Gastrocnemius medialis (tissue), 4 donors: Measurements from ENCODE around the gene MRPS2.

Experiments
- POLR2A ChIP-seq, 2 donors: fragments of 450-650 bp; IDR thresholded peaks; one replicate each; pipeline ENCODE4 v1.6.1; 2017; ENCODE audit warnings: antibody characterized with exemption in 2 of 2, mild to moderate bottlenecking in 2 of 2, moderate library complexity in 2 of 2
- TF ChIP-seq, protein P1 (sequence below), 5 experiments: fragments of 450-650 bp in 3 of 5; fragments of 200-600 bp in 2 of 5; sonication (generic) in 2 of 5; IDR thresholded peaks in 4 of 5; conservative IDR thresholded peaks in 1 of 5; 1 replicate in 4 of 5; 2 replicates in 1 of 5; pipeline ENCODE4 v1.5.1; 2016 to 2019; ENCODE audit warnings: antibody characterized with exemption in 5 of 5, mild to moderate bottlenecking in 3 of 5, moderate library complexity in 3 of 5

DNA sequence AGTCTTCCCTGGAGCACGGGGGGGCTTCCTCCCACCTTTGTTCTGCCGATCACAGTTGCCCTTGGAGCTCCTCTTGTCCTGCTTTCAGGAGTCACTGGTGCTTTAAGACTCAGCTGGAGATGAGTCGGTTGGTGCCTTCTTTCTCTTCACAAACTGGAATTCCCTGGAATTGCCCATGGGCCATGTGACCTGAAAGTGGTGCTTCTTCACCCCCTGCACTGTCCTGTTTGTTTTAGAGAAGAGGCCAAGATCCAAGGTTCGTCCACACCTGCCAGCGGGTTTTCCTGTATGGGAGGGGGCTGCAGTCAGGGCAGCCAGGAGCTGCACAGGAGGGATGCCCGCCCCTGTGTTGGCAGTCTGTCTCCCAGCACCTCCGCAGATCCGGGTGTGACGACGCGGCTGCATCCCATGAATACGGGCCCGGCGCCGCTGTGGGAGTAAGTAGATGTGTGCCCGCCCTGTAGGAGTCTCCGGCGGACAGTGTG, 9.5 kb upstream of the MRPS2 start:
- TF ChIP-seq, protein P1, sequence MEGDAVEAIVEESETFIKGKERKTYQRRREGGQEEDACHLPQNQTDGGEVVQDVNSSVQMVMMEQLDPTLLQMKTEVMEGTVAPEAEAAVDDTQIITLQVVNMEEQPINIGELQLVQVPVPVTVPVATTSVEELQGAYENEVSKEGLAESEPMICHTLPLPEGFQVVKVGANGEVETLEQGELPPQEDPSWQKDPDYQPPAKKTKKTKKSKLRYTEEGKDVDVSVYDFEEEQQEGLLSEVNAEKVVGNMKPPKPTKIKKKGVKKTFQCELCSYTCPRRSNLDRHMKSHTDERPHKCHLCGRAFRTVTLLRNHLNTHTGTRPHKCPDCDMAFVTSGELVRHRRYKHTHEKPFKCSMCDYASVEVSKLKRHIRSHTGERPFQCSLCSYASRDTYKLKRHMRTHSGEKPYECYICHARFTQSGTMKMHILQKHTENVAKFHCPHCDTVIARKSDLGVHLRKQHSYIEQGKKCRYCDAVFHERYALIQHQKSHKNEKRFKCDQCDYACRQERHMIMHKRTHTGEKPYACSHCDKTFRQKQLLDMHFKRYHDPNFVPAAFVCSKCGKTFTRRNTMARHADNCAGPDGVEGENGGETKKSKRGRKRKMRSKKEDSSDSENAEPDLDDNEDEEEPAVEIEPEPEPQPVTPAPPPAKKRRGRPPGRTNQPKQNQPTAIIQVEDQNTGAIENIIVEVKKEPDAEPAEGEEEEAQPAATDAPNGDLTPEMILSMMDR (IDR thresholded peaks at IDR 0.05 in 4 of 5, conservative IDR thresholded peaks at IDR 0.05 in 1 of 5) = no peak
- no peak for TF ChIP-seq POLR2A (IDR thresholded peaks at IDR 0.05)
